Stimulated activated CD4-positive, alpha-beta T cell treated with anti-CD3 and anti-CD28 coated beads, TNF-alpha, amount 100 ng/mL, for 24 hours (primary cell): ENCODE data around the gene KCNQ2.

ENCODE experiments used
- DNase-seq, 3 experiments: peaks; one replicate each; pipeline ENCODE4 v3.0.0-alpha.2; 2020; ENCODE audit warnings: low read depth in 3 of 3

Gene KCNQ2

DNA sequence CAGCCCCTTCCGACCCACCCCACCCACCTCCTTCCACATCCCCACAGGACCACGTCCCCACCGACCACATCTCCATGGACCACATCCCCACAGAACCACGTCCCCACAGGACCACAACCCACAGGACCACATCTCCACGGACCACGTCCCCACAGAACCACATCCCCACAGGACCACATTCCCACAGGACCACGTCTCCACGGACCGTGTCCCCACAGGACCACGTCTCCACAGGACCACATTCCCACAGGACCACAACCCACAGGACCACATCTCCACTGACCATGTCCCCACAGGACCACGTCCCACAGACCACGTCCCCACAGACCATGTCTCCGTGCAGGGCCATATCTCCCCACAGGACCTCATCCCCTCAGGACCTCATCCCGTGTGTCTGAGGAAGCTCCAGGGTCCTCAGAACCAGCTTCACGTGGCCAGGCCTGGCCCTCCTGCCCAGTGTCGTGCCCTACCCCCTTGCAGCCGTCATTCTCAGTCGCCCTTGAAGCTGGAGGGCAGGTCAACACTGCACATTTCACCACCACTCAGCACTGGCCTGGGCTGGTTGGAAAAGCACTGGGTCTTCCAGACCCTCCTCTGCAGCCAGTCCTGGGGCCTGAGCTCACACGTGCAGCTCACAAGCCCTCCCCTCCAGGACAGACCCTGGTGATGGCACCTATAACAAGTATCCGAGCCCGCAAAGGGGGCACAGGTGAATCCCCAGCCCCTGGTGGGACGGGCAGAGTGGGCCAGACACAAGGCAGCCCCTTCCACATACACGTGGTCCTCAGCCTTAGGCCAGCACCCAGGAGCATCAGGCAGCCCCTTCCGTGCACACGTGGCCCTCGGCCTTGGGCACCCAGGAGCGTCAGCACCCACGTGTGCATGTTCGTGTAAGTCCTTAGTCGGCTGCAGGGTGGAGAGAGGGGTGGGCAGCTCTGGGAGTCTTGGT lies 115.2 kb downstream of the KCNQ2 start:
- DNase-seq = no peak

DNA sequence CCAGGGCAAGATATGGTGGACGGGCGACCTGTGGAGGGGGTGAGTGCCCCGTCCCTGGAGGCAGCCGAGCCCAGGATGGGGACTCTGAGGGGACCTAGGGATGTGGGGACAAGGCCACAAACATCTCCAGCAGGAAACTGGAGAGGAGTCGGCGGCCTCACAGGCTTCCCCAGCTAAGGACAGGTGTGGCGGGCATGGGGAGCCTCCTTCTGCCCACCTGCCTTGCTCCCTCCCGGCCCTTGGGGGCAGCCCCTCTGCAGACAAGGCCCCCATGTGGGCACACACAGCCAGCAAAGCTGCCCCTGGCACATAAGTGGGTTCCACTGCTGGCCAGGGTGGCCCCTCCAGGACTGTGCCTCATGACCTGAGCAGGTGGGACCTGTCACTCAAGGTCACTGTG lies 115.9 kb downstream of the KCNQ2 start:
- no peak for DNase-seq

DNA sequence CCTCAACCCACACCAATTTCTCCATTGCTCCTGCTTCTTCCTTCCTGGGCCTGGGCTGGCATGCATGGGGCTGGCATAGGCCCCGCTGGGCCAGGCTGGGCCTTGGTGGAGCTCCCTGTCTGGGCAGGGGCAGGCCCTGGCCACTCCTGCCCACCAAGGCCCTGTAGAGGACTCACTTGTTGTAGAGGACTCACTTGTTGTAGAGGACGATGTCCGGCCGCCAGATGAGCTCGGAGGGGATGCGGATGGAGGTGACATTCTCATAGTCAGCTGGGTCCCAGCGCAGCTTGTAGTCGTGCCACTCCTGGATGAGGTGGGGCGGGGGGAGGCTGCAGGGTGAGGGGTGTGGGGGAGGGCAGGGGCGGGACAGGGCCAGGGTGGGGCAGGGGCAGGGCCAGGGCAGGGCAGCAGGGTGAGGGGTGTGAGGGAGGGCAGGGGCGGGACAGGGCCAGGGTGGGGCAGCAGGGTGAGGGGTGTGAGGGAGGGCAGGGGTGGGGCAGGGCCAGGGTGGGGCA lies 116.6 kb downstream of the KCNQ2 start:
- no peak for DNase-seq

DNA sequence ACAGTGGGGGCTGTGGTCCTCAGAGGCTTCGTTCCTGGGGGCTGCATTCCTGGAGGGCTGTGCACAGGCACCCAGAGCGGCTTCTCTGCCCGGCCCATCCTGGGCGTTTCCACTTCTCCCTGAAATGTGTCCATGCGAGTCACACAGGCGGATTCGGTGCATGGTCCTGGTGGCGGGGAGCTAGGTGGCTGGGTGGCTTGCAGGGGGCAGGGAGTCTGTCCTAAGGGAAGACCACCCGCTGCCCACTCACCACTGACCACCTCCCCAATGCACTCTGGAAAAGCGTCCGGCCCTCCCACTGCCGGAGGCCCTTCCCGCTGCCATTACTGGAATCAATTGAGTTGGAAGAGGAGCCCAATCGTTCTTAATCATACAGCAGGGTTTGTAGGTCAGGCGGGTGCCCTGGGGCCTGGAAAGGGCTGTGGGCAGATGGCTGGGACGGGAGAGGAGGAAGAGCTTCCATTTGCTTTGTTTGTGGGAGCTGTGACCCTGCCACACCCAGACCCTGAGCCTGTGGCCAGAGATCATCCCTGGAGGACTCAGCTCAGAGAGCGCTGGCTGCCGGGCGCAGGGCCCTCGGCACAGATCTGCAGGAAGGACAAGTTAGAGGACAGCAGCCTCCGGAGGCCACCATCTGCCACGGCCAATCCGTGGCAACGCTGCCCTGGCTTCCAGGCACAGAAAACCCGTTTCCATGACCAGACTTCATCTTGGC lies 117.7 kb downstream of the KCNQ2 start:
- no peak for DNase-seq

DNA sequence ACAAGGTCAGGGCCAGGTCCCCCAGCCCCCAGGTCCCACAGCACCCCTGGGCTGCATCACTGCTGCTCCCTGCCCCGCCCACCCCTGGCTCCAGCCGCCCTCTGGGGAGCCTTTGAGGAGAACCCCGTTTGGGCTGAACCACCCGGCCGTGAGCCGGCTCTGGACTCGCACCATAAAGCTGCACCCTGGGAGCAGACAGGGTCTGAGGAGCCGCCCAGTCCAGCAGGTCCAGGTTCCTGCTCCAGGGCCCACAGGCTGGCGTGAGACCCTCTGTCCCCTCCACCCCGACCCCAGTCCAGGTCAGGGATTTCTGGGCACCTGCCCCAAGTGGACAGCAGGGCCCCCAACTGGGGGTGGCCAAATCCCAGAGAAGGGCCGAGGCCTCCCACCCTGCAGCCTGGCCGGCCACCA lies 119.6 kb downstream of the KCNQ2 start:
- no peak for DNase-seq

DNA sequence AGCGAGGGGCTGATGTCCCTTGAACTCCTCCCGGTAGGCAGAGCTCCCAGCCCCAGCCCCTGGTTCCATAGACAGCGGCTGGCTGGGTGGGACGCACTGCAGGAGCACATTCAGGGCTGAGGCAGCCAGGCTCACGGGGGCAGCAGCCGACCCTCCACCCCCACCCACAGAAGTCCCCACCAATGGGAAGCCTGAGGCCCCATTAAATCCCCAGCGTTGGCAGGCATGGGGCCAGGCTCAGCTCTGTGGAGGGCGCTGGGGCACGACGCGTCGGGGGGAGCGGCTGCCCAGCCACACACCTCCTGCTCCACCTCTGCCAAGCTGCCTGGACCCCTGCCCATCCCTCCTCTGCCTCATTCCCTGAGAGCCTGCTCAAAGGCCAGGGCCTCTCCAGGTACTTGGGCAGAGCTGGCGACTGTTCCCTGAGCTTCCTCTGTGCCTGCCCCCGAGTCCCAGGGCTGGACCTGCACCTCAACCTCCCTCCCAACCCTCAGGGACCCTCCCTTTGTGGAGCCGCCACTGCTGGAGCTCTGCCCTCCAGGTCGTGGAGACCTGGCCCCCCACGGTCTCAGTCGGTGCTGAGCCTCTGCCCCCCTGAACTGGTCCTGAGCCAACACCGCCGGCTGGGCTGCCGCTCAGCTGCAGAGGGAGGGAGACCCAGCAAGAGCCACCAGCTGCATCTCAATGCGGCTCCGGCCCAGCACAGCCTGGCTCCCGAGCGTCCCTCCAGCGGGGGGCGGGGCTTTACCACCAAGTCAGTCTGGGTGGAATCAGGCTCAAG lies 120.5 kb downstream of the KCNQ2 start:
- DNase-seq = no peak

DNA sequence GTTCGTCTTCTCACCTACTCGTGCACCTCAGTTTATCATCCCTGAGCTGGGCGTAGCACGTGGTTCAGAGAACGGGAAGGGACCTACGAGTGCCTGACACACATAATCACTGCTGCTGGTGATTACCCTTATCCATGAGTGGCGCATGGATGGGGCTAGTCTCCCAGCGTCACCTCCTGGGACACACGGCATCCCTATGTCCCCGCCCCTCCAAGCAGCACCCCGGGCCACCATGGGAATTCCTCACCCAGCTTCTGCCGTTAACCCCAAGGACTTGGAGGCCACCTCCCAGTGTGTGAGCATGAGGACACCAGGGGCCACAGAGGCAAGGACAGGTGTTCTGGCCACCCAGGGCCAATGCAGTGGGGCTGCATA lies 121.1 kb downstream of the KCNQ2 start:
- no peak for DNase-seq

DNA sequence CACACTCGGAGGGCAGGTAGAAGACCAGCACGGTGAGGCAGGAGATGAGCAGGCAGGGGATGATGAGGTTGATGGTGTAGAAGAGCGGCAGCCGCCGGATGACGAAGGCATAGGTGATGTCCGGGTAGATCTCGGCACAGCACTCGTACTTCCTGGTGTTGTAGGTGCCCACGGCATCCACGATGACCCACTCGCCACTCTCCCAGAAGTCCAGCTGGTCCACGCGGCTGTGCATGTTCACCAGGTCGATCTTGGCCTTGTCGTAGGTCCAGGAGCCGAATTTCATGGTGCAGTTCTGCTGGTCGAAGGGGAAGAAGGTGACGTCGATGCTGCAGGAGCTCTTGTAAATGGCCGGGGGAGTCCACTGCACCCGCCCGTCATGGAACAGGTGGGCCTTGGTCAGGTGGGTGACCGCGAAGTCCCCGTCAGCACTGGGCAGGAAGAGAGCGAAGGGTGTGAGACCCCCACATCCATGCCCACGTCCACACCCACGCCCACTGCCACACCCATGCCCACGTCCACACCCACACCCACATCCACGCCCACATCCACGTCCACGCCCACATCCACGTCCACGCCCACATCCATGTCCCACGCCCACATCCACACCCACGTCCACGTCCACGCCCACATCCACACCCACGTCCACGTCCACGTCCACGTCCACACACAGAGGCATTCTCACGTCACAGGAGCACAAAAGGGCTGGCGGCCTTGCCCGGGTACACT lies 121.7 kb downstream of the KCNQ2 start:
- DNase-seq = no peak
